HepG2 (cell line): ENCODE results near the gene SYP. TPM values are rescaled to one million over a fixed set of nuclear protein-coding genes. Genes with fewer than 3 reads are reported as not detected.

Source experiments
- ATF5 ChIP-seq: sonication (generic); formaldehyde crosslinking; IDR thresholded peaks from 2 replicates; pipeline ENCODE4 v1.4.0; 2020; ENCODE audit warnings: mild to moderate bottlenecking, low read depth, missing genetic modification reagents
- ATM ChIP-seq: fragments of 450-650 bp; IDR thresholded peaks from 2 replicates; pipeline ENCODE4 v1.7.1; 2017; ENCODE audit warnings: mild to moderate bottlenecking, borderline replicate concordance
- EEA1 ChIP-seq: sonication (generic); formaldehyde crosslinking; IDR thresholded peaks from 2 replicates; pipeline ENCODE4 v1.5.1; 2020; ENCODE audit warnings: mild to moderate bottlenecking, missing genetic modification reagents, borderline replicate concordance
- HNF1B ChIP-seq: sonication (generic); formaldehyde crosslinking; IDR thresholded peaks from 2 replicates; pipeline ENCODE4 v1.5.1; 2020; ENCODE audit warnings: mild to moderate bottlenecking, moderate library complexity, missing genetic modification reagents
- IKZF4 ChIP-seq: sonication (generic); formaldehyde crosslinking; IDR thresholded peaks from 2 replicates; pipeline ENCODE4 v1.5.1; 2020; ENCODE audit warnings: borderline replicate concordance, mild to moderate bottlenecking, low read depth, missing genetic modification reagents; ENCODE audit errors: not compliant biosample characterization
- KDM3A ChIP-seq: IDR thresholded peaks from 2 replicates; pipeline ENCODE4 v1.6.1; 2018; ENCODE audit warnings: low read depth, missing compliant biosample characterization
- KDM5A ChIP-seq: fragments of 200-600 bp; sonication (generic); IDR thresholded peaks from 2 replicates; pipeline ENCODE4 v1.7.0; 2018; ENCODE audit warnings: antibody characterized with exemption, mild to moderate bottlenecking, low read length, borderline replicate concordance
- MIER3 ChIP-seq: IDR thresholded peaks from 2 replicates; pipeline ENCODE4 v1.6.1; 2016; ENCODE audit warnings: missing compliant biosample characterization, borderline replicate concordance
- NFE2L2 ChIP-seq: fragments of 150-350 bp; IDR thresholded peaks from 2 replicates; pipeline ENCODE4 v1.6.1; 2014; ENCODE audit warnings: low read length
- NFIB ChIP-seq: sonication (generic); formaldehyde crosslinking; IDR thresholded peaks from 2 replicates; pipeline ENCODE4 v1.9.0; 2021; ENCODE audit warnings: missing genetic modification reagents, mild to moderate bottlenecking, borderline replicate concordance
- NR1H2 ChIP-seq: sonication (generic); formaldehyde crosslinking; IDR thresholded peaks from 2 replicates; pipeline ENCODE4 v1.8.1; 2022; ENCODE audit warnings: low read depth, missing genetic modification reagents, borderline replicate concordance
- SIN3A ChIP-seq: IDR thresholded peaks from 2 replicates; pipeline ENCODE4 v1.6.1; 2011; ENCODE audit warnings: low read depth, mild to moderate bottlenecking, control low read depth, low read length, borderline replicate concordance
- TBP ChIP-seq: sonication (generic); formaldehyde crosslinking; IDR thresholded peaks from 2 replicates; pipeline ENCODE4 v1.5.0; 2020; ENCODE audit warnings: missing genetic modification reagents
- TIGD3 ChIP-seq: sonication (generic); formaldehyde crosslinking; IDR thresholded peaks from 2 replicates; pipeline ENCODE4 v1.5.1; 2020; ENCODE audit warnings: mild to moderate bottlenecking, missing genetic modification reagents, borderline replicate concordance
- ZFYVE20 ChIP-seq: sonication (generic); formaldehyde crosslinking; IDR thresholded peaks from 2 replicates; pipeline ENCODE4 v1.8.0; 2023; ENCODE audit warnings: low read depth, mild to moderate bottlenecking, moderate library complexity, missing genetic modification reagents, borderline replicate concordance
- ZKSCAN1 ChIP-seq: fragments of 150-350 bp; IDR thresholded peaks from 2 replicates; pipeline ENCODE4 v1.6.1; 2014; ENCODE audit warnings: low read length
- ZNF33B ChIP-seq: sonication (generic); formaldehyde crosslinking; IDR thresholded peaks from 2 replicates; pipeline ENCODE4 v1.5.1; 2020; ENCODE audit warnings: mild to moderate bottlenecking, missing genetic modification reagents
- ZNF768 ChIP-seq: sonication (generic); formaldehyde crosslinking; IDR thresholded peaks from 2 replicates; pipeline ENCODE4 v1.4.0; 2020; ENCODE audit warnings: missing genetic modification reagents
- ZNF776 ChIP-seq: sonication (generic); formaldehyde crosslinking; IDR thresholded peaks from 2 replicates; pipeline ENCODE4 v1.4.0; 2020; ENCODE audit warnings: mild to moderate bottlenecking, missing genetic modification reagents
- ZNF777 ChIP-seq: sonication (generic); formaldehyde crosslinking; IDR thresholded peaks from 2 replicates; pipeline ENCODE4 v1.4.0; 2020; ENCODE audit warnings: missing genetic modification reagents
- ZSCAN5A ChIP-seq: sonication (generic); formaldehyde crosslinking; IDR thresholded peaks from 2 replicates; pipeline ENCODE4 v1.8.0; 2022; ENCODE audit warnings: mild to moderate bottlenecking, missing genetic modification reagents, borderline replicate concordance
- polyA plus RNA-seq, 8 experiments: library from polyadenylated mRNA; depleted of rRNA in 3 of 8; stranded (reverse) in 7 of 8; unstranded in 1 of 8; fragments of >200 nt; fragmentation: Illumina TruSeq in 4 of 8; extraction: Trizol in 4 of 8; gene quantifications; 2 replicates each; pipeline versions ENCODE4 v1.2.1 to v1.2.3, GENCODE V29; 2011 to 2016; ENCODE audit warnings: low read depth in 4 of 8, missing spikeins in 1 of 8, mixed read lengths in 1 of 8; ENCODE audit not compliant: insufficient read depth in 1 of 8
- total RNA-seq, 5 experiments: library from RNA; depleted of rRNA; stranded (reverse); fragments of >200 nt; fragmentation: Illumina TruSeq; extraction: Trizol; gene quantifications; 2 replicates each; pipeline ENCODE4 v1.2.3, GENCODE V29; 2016; ENCODE audit warnings: low read depth in 1 of 5

Gene SYP
- total and polyA plus RNA-seq, 2 of the 13 experiments (the other 11 are each of a cell fraction or from before 2014, with no cell fraction given) = 2.0 to 2.5 TPM

GRCh38 chrX:49199906-49200771, at the start of gene SYP (continued):
- TF ChIP-seq TIGD3 (no peak), NFE2L2 (no peak), SIN3A (peak; percentile 93), NR1H2 (CRISPR knock-in tag) (0 out of 2 replicates have a peak, but pooled peaks have one; percentile 57), TBP (CRISPR knock-in tag) (no peak), ZNF776 (CRISPR knock-in tag) (peak; percentile 79; the same call in 1 of the 2 replicates), ZNF768 (CRISPR knock-in tag) (peak; percentile 71), ATF5 (CRISPR knock-in tag) (no peak), KDM3A (CRISPR knock-in tag) (peak; percentile 34; the same call in 1 of the 2 replicates), HNF1B (CRISPR knock-in tag) (0 out of 2 replicates have a peak, but pooled peaks have one; percentile 32), ZNF33B (peak; percentile 49; the same call in 1 of the 2 replicates), ZFYVE20 (CRISPR knock-in tag) (no peak), ZNF777 (CRISPR knock-in tag) (peak; percentile 74; the same call in 1 of the 2 replicates), IKZF4 (CRISPR knock-in tag) (peak; percentile 88), ZKSCAN1 (no peak), NFIB (CRISPR knock-in tag) (no peak), MIER3 (CRISPR knock-in tag) (0 out of 2 replicates have a peak, but pooled peaks have one; percentile 29), EEA1 (CRISPR knock-in tag) (peak; percentile 85; the same call in 1 of the 2 replicates), ATM (no peak), ZSCAN5A (CRISPR knock-in tag) (no peak), KDM5A (peak; percentile 64; the same call in 1 of the 2 replicates)
